H9 (cell line): ENCODE results near the gene OGFR. TPM values are rescaled to one million over a fixed set of nuclear protein-coding genes. Genes with fewer than 3 reads are reported as not detected.

Source experiments
- DNase-seq: peaks from one replicate; pipeline ENCODE4 v3.0.0-alpha.2; 2017
- H2AFZ ChIP-seq: one replicate; pipeline ENCODE4 v1.6.1; 2013; ENCODE audit warnings: mild to moderate bottlenecking, low read length, control low read depth, moderate library complexity
- H2AK5ac ChIP-seq: 2 replicates; pipeline ENCODE4 v1.6.1; 2013; ENCODE audit warnings: low read length, control low read depth, mixed read lengths; ENCODE audit not compliant: insufficient read length
- H2BK120ac ChIP-seq: one replicate; pipeline ENCODE4 v1.6.1; 2013; ENCODE audit warnings: low read depth, mild to moderate bottlenecking, low read length, control low read depth, inconsistent platforms; ENCODE audit not compliant: poor library complexity, severe bottlenecking
- H2BK12ac ChIP-seq: 2 replicates; pipeline ENCODE4 v1.6.1; 2013; ENCODE audit warnings: low read length, control low read depth, mixed read lengths, low read depth; ENCODE audit not compliant: insufficient read length
- H2BK15ac ChIP-seq: 2 replicates; pipeline ENCODE4 v1.6.1; 2013; ENCODE audit warnings: low read depth, low read length, control low read depth
- H2BK20ac ChIP-seq: one replicate; pipeline ENCODE4 v1.6.1; 2013; ENCODE audit warnings: low read depth, mild to moderate bottlenecking, low read length, control low read depth, inconsistent platforms; ENCODE audit not compliant: poor library complexity, severe bottlenecking
- H2BK5ac ChIP-seq: 2 replicates; pipeline ENCODE4 v1.6.1; 2013; ENCODE audit warnings: low read length, control low read depth, mixed read lengths; ENCODE audit not compliant: insufficient read length
- H3K14ac ChIP-seq: 2 replicates; pipeline ENCODE4 v1.6.1; 2013; ENCODE audit warnings: low read length, control low read depth; ENCODE audit not compliant: insufficient read depth
- H3K18ac ChIP-seq: 2 replicates; pipeline ENCODE4 v1.6.1; 2013; ENCODE audit warnings: low read depth, mild to moderate bottlenecking, mixed read lengths, low read length, control low read depth; ENCODE audit not compliant: insufficient read length
- H3K23ac ChIP-seq: 2 replicates; pipeline ENCODE4 v1.6.1; 2013; ENCODE audit warnings: low read length, control low read depth, mixed read lengths, low read depth; ENCODE audit not compliant: insufficient read length
- H3K23me2 ChIP-seq: 2 replicates; pipeline ENCODE4 v1.6.1; 2013; ENCODE audit warnings: low read depth, mild to moderate bottlenecking, mixed read lengths, low read length, control low read depth; ENCODE audit not compliant: insufficient read length, poor library complexity, severe bottlenecking
- H3K27ac ChIP-seq: 2 replicates; pipeline ENCODE4 v1.5.1; 2013; ENCODE audit warnings: low read length, control low read depth, mixed read lengths, low read depth; ENCODE audit not compliant: insufficient read length
- H3K27me3 ChIP-seq: 2 replicates; pipeline ENCODE4 v1.6.1; 2013; ENCODE audit warnings: low read length, control low read depth, inconsistent platforms; ENCODE audit not compliant: insufficient read depth
- H3K4ac ChIP-seq: 2 replicates; pipeline ENCODE4 v1.6.1; 2013; ENCODE audit warnings: low read depth, mild to moderate bottlenecking, control low read depth, inconsistent platforms, low read length, moderate library complexity
- H3K4me1 ChIP-seq: 2 replicates; pipeline ENCODE4 v1.6.1; 2013; ENCODE audit warnings: low read length, control low read depth, inconsistent platforms; ENCODE audit not compliant: insufficient read depth
- H3K4me2 ChIP-seq: 2 replicates; pipeline ENCODE4 v1.6.1; 2013; ENCODE audit warnings: low read length, control low read depth, mixed read lengths; ENCODE audit not compliant: insufficient read length, insufficient read depth
- H3K56ac ChIP-seq: 2 replicates; pipeline ENCODE4 v1.6.1; 2013; ENCODE audit warnings: low read depth, mild to moderate bottlenecking, mixed read lengths, low read length, control low read depth; ENCODE audit not compliant: insufficient read length
- H3K79me1 ChIP-seq: 2 replicates; pipeline ENCODE4 v1.6.1; 2013; ENCODE audit warnings: low read depth, mild to moderate bottlenecking, moderate library complexity, low read length, control low read depth, inconsistent platforms; ENCODE audit not compliant: insufficient read depth, poor library complexity, severe bottlenecking
- H3K79me2 ChIP-seq: 2 replicates; pipeline ENCODE4 v1.6.1; 2013; ENCODE audit warnings: low read length, control low read depth, inconsistent platforms; ENCODE audit not compliant: insufficient read depth
- H3K9ac ChIP-seq: 2 replicates; pipeline ENCODE4 v1.6.1; 2013; ENCODE audit warnings: low read length, control low read depth, mixed read lengths; ENCODE audit not compliant: insufficient read length; ENCODE audit errors: extremely low read depth
- H3K9me3 ChIP-seq: one replicate; pipeline ENCODE4 v1.6.1; 2013; ENCODE audit warnings: low read depth, low read length, inconsistent platforms; ENCODE audit not compliant: control insufficient read depth
- H3T11ph ChIP-seq: one replicate; pipeline ENCODE4 v1.6.1; 2013; ENCODE audit warnings: mild to moderate bottlenecking, low read length, control low read depth, inconsistent platforms
- H4K20me1 ChIP-seq: one replicate; pipeline ENCODE4 v1.6.1; 2013; ENCODE audit not compliant: control insufficient read depth, insufficient read length, insufficient read depth
- H4K5ac ChIP-seq: 2 replicates; pipeline ENCODE4 v1.6.1; 2013; ENCODE audit warnings: low read depth, mild to moderate bottlenecking, mixed read lengths, low read length, control low read depth; ENCODE audit not compliant: insufficient read length
- H4K8ac ChIP-seq: replicated peaks from 2 replicates; pipeline ENCODE4 v1.6.1; 2013; ENCODE audit warnings: low read length, control low read depth, mixed read lengths, low read depth; ENCODE audit not compliant: insufficient read length
- H4K91ac ChIP-seq: 2 replicates; pipeline ENCODE4 v1.6.1; 2013; ENCODE audit warnings: low read depth, mild to moderate bottlenecking, moderate library complexity, mixed read lengths, low read length, control low read depth; ENCODE audit not compliant: insufficient read length
- H3K27ac Mint-ChIP-seq, 3 experiments: 2 replicates in 2 of 3; 3 replicates in 1 of 3; pipeline ENCODE4 v1.8.0; 2020 to 2021; ENCODE audit warnings: mixed read lengths in 3 of 3, mild to moderate bottlenecking in 1 of 3, moderate library complexity in 1 of 3
- H3K27me3 Mint-ChIP-seq: 2 replicates; pipeline ENCODE4 v1.8.0; 2021; ENCODE audit warnings: low read depth, mild to moderate bottlenecking, moderate library complexity, mixed read lengths
- H3K36me3 Mint-ChIP-seq, 3 experiments: 2 replicates in 2 of 3; 3 replicates in 1 of 3; pipeline ENCODE4 v1.8.0; 2020 to 2021; ENCODE audit warnings: low read depth in 3 of 3, mixed read lengths in 3 of 3; ENCODE audit not compliant: insufficient read depth in 1 of 3
- H3K4me1 Mint-ChIP-seq, 2 experiments: 2 replicates each; pipeline ENCODE4 v1.8.0; 2020; ENCODE audit warnings: mixed read lengths in 2 of 2
- H3K4me3 Mint-ChIP-seq, 2 experiments: 2 replicates in 1 of 2; 3 replicates in 1 of 2; pipeline ENCODE4 v1.8.0; 2020 to 2021; ENCODE audit warnings: mild to moderate bottlenecking in 2 of 2, mixed read lengths in 2 of 2, moderate library complexity in 1 of 2
- H3K9me3 Mint-ChIP-seq, 2 experiments: 2 replicates in 1 of 2; 3 replicates in 1 of 2; pipeline ENCODE4 v1.8.0; 2020; ENCODE audit warnings: mild to moderate bottlenecking in 2 of 2, mixed read lengths in 2 of 2, moderate library complexity in 1 of 2
- WGBS: extraction: QIAGEN DNeasy Blood & Tissue Kit; methylation state at CpG from one replicate; pipeline ENCODE4 v1.1.7; 2013; ENCODE audit warnings: missing lambda C conversion rate, low lambda C conversion rate, mixed read lengths; ENCODE audit not compliant: insufficient read length; ENCODE audit errors: extremely low coverage; 5-methylcytosine and 5-hydroxymethylcytosine counted together
- total RNA-seq: library from RNA; stranded (reverse); gene quantifications from 2 replicates; pipeline ENCODE4 v1.2.1, GENCODE V29; 2021
- TF ChIP-seq, protein P1 (sequence below): fragments of 200-600 bp; sonication (generic); conservative IDR thresholded peaks from 3 replicates; pipeline ENCODE4 v1.8.0; 2021; ENCODE audit warnings: antibody characterized with exemption, mild to moderate bottlenecking

The OGFR gene
- total RNA-seq, 1 experiment from 2014 or later = 33.1 TPM

DNA sequence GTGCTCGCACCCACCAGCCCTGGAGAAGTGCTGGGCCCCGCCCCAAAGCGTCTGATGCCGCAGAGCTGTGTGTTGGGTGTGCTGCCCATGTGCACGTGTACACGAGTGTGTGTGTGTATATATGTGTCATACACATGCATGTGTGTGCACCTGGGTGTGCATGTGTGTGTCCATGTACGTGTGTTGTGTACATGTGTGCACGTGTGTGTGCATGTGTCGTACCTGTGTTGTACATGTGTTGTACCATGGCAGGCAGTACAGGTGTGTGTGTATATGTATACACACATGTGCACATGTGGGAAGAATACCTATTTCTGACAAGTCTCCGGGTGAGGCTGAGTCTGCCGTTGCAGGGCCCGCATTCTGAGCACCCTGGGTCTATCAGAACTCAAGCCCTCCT lies 14.6 kb upstream of the OGFR start:
- H3K27me3 Mint-ChIP-seq = peaks cover 34% of the 10 kb centered on the region
- no peak for DNase-seq
- H3K23me2 ChIP-seq = no peaks in the 10 kb centered on the region
- H3K9me3 ChIP-seq = no peaks in the 10 kb centered on the region
- H2AFZ ChIP-seq = no peak overlapping the region
- peaks cover 8 to 17% of the 10 kb centered on the region in 2 experiments for H3K4me1 Mint-ChIP-seq
- H4K91ac ChIP-seq = no peak overlapping the region
- no peaks in the 10 kb centered on the region for H3K27me3 ChIP-seq
- no peaks in the 10 kb centered on the region for H3K4me1 ChIP-seq
- H2AK5ac ChIP-seq = no peak overlapping the region
- H3T11ph ChIP-seq = no peak overlapping the region
- no peak overlapping the region for H2BK15ac ChIP-seq
- no peaks in the 10 kb centered on the region for H3K79me2 ChIP-seq
- no peak overlapping the region for H2BK12ac ChIP-seq
- no peak overlapping the region for H3K4me3 Mint-ChIP-seq
- no peaks in the 10 kb centered on the region for H3K79me1 ChIP-seq
- no peak overlapping the region for H2BK5ac ChIP-seq
- TF ChIP-seq, protein P1, sequence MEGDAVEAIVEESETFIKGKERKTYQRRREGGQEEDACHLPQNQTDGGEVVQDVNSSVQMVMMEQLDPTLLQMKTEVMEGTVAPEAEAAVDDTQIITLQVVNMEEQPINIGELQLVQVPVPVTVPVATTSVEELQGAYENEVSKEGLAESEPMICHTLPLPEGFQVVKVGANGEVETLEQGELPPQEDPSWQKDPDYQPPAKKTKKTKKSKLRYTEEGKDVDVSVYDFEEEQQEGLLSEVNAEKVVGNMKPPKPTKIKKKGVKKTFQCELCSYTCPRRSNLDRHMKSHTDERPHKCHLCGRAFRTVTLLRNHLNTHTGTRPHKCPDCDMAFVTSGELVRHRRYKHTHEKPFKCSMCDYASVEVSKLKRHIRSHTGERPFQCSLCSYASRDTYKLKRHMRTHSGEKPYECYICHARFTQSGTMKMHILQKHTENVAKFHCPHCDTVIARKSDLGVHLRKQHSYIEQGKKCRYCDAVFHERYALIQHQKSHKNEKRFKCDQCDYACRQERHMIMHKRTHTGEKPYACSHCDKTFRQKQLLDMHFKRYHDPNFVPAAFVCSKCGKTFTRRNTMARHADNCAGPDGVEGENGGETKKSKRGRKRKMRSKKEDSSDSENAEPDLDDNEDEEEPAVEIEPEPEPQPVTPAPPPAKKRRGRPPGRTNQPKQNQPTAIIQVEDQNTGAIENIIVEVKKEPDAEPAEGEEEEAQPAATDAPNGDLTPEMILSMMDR = no peak
- no CpG with 5 or more reads among the region's 12 CpGs for WGBS
- H3K14ac ChIP-seq = no peak overlapping the region
- H3K36me3 Mint-ChIP-seq = no peaks in the 10 kb centered on the region
- H3K18ac ChIP-seq = no peak overlapping the region
- H4K8ac ChIP-seq = no peak overlapping the region
- no peak overlapping the region for H4K5ac ChIP-seq
- no peak overlapping the region for H2BK120ac ChIP-seq
- H3K56ac ChIP-seq = no peak overlapping the region
- H4K20me1 ChIP-seq = no peaks in the 10 kb centered on the region
- no peak overlapping the region for H3K9ac ChIP-seq
- H3K27ac ChIP-seq = no peak overlapping the region
- no peak overlapping the region for H3K4ac ChIP-seq
- no peak overlapping the region for H3K23ac ChIP-seq
- H2BK20ac ChIP-seq = no peak overlapping the region
- H3K27ac Mint-ChIP-seq = no peak overlapping the region
- H3K9me3 Mint-ChIP-seq = no peaks in the 10 kb centered on the region; a peak in 1 of 5 replicates
- H3K4me2 ChIP-seq = no peak overlapping the region
